Nephron (organoid): ENCODE results near the gene GNLY.

Experiments used
- H3K27ac Mint-ChIP-seq, 3 experiments: 2 replicates each; pipeline ENCODE4 v1.8.0; 2020; ENCODE audit warnings: mixed read lengths in 3 of 3, mild to moderate bottlenecking in 2 of 3, moderate library complexity in 1 of 3
- H3K27me3 Mint-ChIP-seq: 2 replicates; pipeline ENCODE4 v1.8.0; 2021; ENCODE audit warnings: low read depth, mild to moderate bottlenecking, moderate library complexity, mixed read lengths
- H3K36me3 Mint-ChIP-seq: 2 replicates; pipeline ENCODE4 v1.8.0; 2020; ENCODE audit warnings: low read depth, mixed read lengths
- H3K4me1 Mint-ChIP-seq: 2 replicates; pipeline ENCODE4 v1.8.0; 2020; ENCODE audit warnings: mixed read lengths
- H3K4me3 Mint-ChIP-seq, 3 experiments: 2 replicates each; pipeline ENCODE4 v1.8.0; 2020; ENCODE audit warnings: mild to moderate bottlenecking in 3 of 3, mixed read lengths in 3 of 3, moderate library complexity in 2 of 3
- H3K9me3 Mint-ChIP-seq: 2 replicates; pipeline ENCODE4 v1.8.0; 2020; ENCODE audit warnings: mixed read lengths
- CTCF ChIP-seq, 3 experiments: fragments of 200-600 bp; sonication (generic); IDR thresholded peaks; one replicate each; pipeline ENCODE4 v1.5.0; 2021; ENCODE audit warnings: antibody characterized with exemption in 3 of 3; ENCODE audit not compliant: unreplicated experiment in 3 of 3

Gene GNLY

GRCh38 chr2:85740193-85740592 lies 46.0 kb downstream of the GNLY start:
- H3K27me3 Mint-ChIP-seq, result peaks cover 8% of the 10 kb centered on the region
- H3K4me1 Mint-ChIP-seq, result peaks cover 72% of the 10 kb centered on the region
- TF ChIP-seq CTCF (IDR thresholded peaks at IDR 0.05; ENCODE audit: unreplicated experiment in 3 of 3), result no peak
- no peak overlapping the region for H3K27ac Mint-ChIP-seq
- H3K4me3 Mint-ChIP-seq, result no peak overlapping the region
- H3K36me3 Mint-ChIP-seq, result no peaks in the 10 kb centered on the region
- H3K9me3 Mint-ChIP-seq, result no peaks in the 10 kb centered on the region

- Mint-ChIP-seq H3K4me3 (peak overlapping the region; percentile 1 to 36 (median 21)), H3K4me1 (peaks cover 75% of the 10 kb centered on the region), H3K9me3 (no peaks in the 10 kb centered on the region), H3K27me3 (peaks cover 18% of the 10 kb centered on the region), H3K27ac (peak overlapping the region; percentile 96 to 98 (median 96)), H3K36me3 (no peaks in the 10 kb centered on the region)
- TF ChIP-seq CTCF (IDR thresholded peaks at IDR 0.05; ENCODE audit: unreplicated experiment in 3 of 3), result no peak
Observed at GRCh38 chr2:85741211-85741832, 47.2 kb downstream of the GNLY start.

DNA sequence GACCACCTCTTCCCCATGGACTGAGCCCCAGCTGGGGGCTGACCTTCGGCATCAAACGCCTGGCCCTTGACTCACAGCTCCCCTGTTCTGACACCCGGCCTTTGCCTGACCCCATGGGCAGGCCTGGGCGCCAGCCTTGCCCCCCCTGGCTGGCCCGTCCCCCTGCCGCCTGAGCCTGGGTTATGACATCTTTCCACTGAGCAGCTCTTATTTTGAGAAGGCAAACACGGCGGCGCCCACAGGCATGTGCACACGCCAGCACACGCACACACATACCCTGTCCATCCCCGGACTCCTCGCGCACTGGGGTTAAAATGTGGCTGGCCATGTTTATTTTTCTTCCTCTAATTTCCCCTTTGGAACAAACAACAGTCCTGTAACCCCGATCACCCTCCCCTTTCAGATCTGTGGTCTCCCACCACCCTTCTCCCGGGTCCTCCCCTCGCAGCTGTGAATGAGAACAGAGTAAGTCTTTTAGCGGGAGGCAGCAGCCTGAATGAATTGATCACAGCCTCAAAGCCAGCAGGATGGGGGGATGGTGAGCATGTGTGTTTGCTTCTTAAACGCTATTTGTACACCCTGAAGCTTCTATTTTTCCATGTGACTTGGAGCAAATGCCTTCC lies 47.8 kb downstream of the GNLY start:
- H3K4me3 Mint-ChIP-seq, result peak overlapping the region; percentile 36 to 71 (median 62)
- H3K9me3 Mint-ChIP-seq, result no peaks in the 10 kb centered on the region
- peak overlapping the region; percentile 96 to 98 (median 96) for H3K27ac Mint-ChIP-seq
- H3K4me1 Mint-ChIP-seq, result peaks cover 72% of the 10 kb centered on the region
- no peak for TF ChIP-seq CTCF (IDR thresholded peaks at IDR 0.05; ENCODE audit: unreplicated experiment in 3 of 3)
- no peaks in the 10 kb centered on the region for H3K36me3 Mint-ChIP-seq
- peaks cover 18% of the 10 kb centered on the region for H3K27me3 Mint-ChIP-seq

DNA sequence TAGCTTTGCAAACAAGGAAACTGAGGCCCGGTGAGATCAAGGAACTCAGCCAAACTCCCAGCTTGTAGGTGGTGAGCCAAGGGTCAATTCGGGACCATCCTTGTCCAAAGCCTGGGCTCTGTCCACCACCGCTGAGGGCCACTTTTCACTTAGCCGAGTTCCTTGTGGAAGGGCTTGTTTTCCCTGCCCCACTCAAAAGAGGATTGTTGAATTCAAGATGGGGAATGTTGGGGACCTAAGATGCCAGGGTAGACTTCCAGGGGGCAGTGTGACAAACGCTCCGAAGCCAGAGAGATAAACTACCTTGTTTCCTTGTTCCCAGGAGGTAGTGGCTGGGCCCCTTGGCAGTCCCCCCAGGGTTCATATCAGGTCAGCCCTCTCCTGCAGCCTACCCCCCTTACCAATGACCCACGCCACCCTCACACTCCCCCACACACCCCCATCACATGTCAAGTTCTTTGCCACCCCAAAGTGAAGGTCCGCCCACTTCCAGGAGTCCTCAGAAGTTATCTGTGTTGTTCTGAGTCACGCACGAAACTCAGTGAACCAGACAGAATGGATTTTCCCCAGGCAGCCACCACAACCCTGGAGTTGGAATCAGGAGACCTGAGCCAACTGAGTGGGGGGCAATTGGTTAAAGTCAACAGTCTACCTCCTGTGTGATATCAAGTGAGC lies 49.3 kb downstream of the GNLY start:
- no peak for TF ChIP-seq CTCF (IDR thresholded peaks at IDR 0.05; ENCODE audit: unreplicated experiment in 3 of 3)
- Mint-ChIP-seq H3K4me1 (peaks cover 77% of the 10 kb centered on the region), H3K27ac (peak overlapping the region; percentile 96 to 98 (median 96)), H3K4me3 (peak overlapping the region in 1 of 3 experiments; percentile 50), H3K27me3 (peaks cover 18% of the 10 kb centered on the region), H3K9me3 (no peaks in the 10 kb centered on the region), H3K36me3 (no peaks in the 10 kb centered on the region)

- peaks cover 77% of the 10 kb centered on the region for H3K4me1 Mint-ChIP-seq
- H3K27me3 Mint-ChIP-seq, result peaks cover 23% of the 10 kb centered on the region
- TF ChIP-seq CTCF (IDR thresholded peaks at IDR 0.05; ENCODE audit: unreplicated experiment in 3 of 3), result no peak
- peak overlapping the region in 2 of 3 experiments; percentile 12 to 50 for H3K4me3 Mint-ChIP-seq
- H3K36me3 Mint-ChIP-seq, result no peaks in the 10 kb centered on the region
- H3K9me3 Mint-ChIP-seq, result no peaks in the 10 kb centered on the region
- H3K27ac Mint-ChIP-seq, result peak overlapping the region; percentile 84 to 98 (median 96)
Observed at GRCh38 chr2:85744055-85744454, 49.9 kb downstream of the GNLY start.
